Type B pancreatic cell (in vitro differentiated cells): ENCODE data around the gene SYPL2. TPM values are rescaled to one million over a fixed set of nuclear protein-coding genes. Genes with fewer than 3 reads are reported as not detected.

Source experiments
- DNase-seq: peaks from one replicate; pipeline ENCODE4 v3.0.0; 2021; ENCODE audit warnings: mixed read lengths; ENCODE audit not compliant: unreplicated experiment; ENCODE audit errors: extremely low spot score
- H3K27ac Mint-ChIP-seq: 2 replicates; pipeline ENCODE4 v1.8.0; 2021; ENCODE audit warnings: mild to moderate bottlenecking, mixed read lengths
- H3K27me3 Mint-ChIP-seq: 2 replicates; pipeline ENCODE4 v1.8.0; 2021; ENCODE audit warnings: mixed read lengths
- H3K36me3 Mint-ChIP-seq: 2 replicates; pipeline ENCODE4 v1.8.0; 2021; ENCODE audit warnings: mixed read lengths
- H3K4me1 Mint-ChIP-seq: one replicate; pipeline ENCODE4 v1.8.0; 2021; ENCODE audit warnings: mixed read lengths; ENCODE audit not compliant: unreplicated experiment
- H3K4me3 Mint-ChIP-seq: 2 replicates; pipeline ENCODE4 v1.8.0; 2021; ENCODE audit warnings: mild to moderate bottlenecking, mixed read lengths
- H3K9me3 Mint-ChIP-seq: 2 replicates; pipeline ENCODE4 v1.8.0; 2021; ENCODE audit warnings: mixed read lengths
- total RNA-seq: library from RNA; stranded (reverse); gene quantifications from 2 replicates; pipeline ENCODE4 v1.2.1, GENCODE V29; 2021; ENCODE audit warnings: low replicate concordance
- TF ChIP-seq, protein P1 (sequence below): fragments of 200-600 bp; sonication (generic); conservative IDR thresholded peaks from 2 replicates; pipeline ENCODE4 v1.5.0; 2021; ENCODE audit warnings: antibody characterized with exemption, mild to moderate bottlenecking

SYPL2 gene
- total RNA-seq, 1 donor from 2014 or later, result 0.58 TPM

DNA sequence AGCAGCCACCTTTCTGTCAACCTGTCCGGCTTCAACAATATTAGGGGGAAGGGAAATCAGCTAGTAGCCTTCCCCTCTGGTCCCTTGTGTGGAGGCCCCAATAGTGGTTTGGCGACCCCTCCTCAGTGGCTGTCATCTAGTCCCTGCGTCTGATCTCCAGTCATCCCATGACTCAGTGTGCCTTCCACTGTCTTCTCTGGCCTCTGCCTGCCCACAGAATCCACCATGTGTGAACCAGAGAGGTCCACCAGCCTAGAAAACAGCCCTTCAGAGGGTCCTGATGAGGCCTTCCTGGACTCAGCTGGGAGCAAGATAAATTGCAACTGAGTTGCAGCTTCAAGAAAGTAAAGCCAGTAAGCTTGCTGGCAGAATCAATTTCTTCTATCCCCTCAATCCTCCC lies 13.6 kb downstream of the SYPL2 start:
- H3K27me3 Mint-ChIP-seq, result peaks cover 68% of the 10 kb centered on the region
- H3K27ac Mint-ChIP-seq, result no peak overlapping the region
- H3K4me3 Mint-ChIP-seq, result no peak overlapping the region
- DNase-seq, result no peak
- no peaks in the 10 kb centered on the region for H3K36me3 Mint-ChIP-seq
- TF ChIP-seq, protein P1, sequence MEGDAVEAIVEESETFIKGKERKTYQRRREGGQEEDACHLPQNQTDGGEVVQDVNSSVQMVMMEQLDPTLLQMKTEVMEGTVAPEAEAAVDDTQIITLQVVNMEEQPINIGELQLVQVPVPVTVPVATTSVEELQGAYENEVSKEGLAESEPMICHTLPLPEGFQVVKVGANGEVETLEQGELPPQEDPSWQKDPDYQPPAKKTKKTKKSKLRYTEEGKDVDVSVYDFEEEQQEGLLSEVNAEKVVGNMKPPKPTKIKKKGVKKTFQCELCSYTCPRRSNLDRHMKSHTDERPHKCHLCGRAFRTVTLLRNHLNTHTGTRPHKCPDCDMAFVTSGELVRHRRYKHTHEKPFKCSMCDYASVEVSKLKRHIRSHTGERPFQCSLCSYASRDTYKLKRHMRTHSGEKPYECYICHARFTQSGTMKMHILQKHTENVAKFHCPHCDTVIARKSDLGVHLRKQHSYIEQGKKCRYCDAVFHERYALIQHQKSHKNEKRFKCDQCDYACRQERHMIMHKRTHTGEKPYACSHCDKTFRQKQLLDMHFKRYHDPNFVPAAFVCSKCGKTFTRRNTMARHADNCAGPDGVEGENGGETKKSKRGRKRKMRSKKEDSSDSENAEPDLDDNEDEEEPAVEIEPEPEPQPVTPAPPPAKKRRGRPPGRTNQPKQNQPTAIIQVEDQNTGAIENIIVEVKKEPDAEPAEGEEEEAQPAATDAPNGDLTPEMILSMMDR, result no peak
- peaks cover 11% of the 10 kb centered on the region for H3K4me1 Mint-ChIP-seq
- peaks cover 5% of the 10 kb centered on the region for H3K9me3 Mint-ChIP-seq

DNA sequence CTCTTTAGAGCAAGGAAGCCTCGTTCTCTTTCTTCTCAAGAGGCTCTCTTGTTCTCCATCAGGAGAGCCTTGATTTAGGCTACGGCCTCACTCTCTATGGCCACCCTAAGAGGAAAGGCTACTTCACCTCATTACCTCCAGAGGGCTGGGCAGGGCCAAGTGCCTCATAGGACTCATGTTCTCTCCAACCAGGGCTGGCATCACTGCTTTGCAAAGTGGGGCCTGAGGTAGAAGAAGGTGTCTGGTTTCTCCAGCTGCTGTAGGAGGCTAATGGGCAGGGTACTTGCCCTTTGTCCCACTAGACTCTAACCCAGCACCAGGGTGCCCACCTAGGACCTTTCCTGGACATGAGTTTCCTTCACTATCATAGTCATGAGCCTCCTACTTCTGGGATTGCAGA lies 15.3 kb downstream of the SYPL2 start:
- peaks cover 16% of the 10 kb centered on the region for H3K4me1 Mint-ChIP-seq
- TF ChIP-seq, protein P1, result no peak
- H3K4me3 Mint-ChIP-seq, result no peak overlapping the region
- DNase-seq, result no peak
- peaks cover 5% of the 10 kb centered on the region for H3K9me3 Mint-ChIP-seq
- no peaks in the 10 kb centered on the region for H3K36me3 Mint-ChIP-seq
- peaks cover 51% of the 10 kb centered on the region for H3K27me3 Mint-ChIP-seq
- H3K27ac Mint-ChIP-seq, result no peak overlapping the region

- H3K4me3 Mint-ChIP-seq, result peak overlapping the region; percentile 94
- no peak overlapping the region for H3K27ac Mint-ChIP-seq
- peaks cover 5% of the 10 kb centered on the region for H3K9me3 Mint-ChIP-seq
- H3K27me3 Mint-ChIP-seq, result peaks cover 49% of the 10 kb centered on the region
- TF ChIP-seq, protein P1, result no peak
- DNase-seq, result no peak
- H3K36me3 Mint-ChIP-seq, result no peaks in the 10 kb centered on the region
- H3K4me1 Mint-ChIP-seq, result peaks cover 16% of the 10 kb centered on the region
Measured at GRCh38 chr1:109482242-109482641, 15.9 kb downstream of the SYPL2 start.

GRCh38 chr1:109482791-109483671 lies 16.7 kb downstream of the SYPL2 start:
- no peaks in the 10 kb centered on the region for H3K36me3 Mint-ChIP-seq
- peaks cover 5% of the 10 kb centered on the region for H3K9me3 Mint-ChIP-seq
- no peak for DNase-seq
- H3K27ac Mint-ChIP-seq, result peak overlapping the region; percentile 64
- H3K27me3 Mint-ChIP-seq, result peaks cover 49% of the 10 kb centered on the region
- TF ChIP-seq, protein P1, result peak; percentile 58
- H3K4me1 Mint-ChIP-seq, result peaks cover 16% of the 10 kb centered on the region
- peak overlapping the region; percentile 94 for H3K4me3 Mint-ChIP-seq

DNA sequence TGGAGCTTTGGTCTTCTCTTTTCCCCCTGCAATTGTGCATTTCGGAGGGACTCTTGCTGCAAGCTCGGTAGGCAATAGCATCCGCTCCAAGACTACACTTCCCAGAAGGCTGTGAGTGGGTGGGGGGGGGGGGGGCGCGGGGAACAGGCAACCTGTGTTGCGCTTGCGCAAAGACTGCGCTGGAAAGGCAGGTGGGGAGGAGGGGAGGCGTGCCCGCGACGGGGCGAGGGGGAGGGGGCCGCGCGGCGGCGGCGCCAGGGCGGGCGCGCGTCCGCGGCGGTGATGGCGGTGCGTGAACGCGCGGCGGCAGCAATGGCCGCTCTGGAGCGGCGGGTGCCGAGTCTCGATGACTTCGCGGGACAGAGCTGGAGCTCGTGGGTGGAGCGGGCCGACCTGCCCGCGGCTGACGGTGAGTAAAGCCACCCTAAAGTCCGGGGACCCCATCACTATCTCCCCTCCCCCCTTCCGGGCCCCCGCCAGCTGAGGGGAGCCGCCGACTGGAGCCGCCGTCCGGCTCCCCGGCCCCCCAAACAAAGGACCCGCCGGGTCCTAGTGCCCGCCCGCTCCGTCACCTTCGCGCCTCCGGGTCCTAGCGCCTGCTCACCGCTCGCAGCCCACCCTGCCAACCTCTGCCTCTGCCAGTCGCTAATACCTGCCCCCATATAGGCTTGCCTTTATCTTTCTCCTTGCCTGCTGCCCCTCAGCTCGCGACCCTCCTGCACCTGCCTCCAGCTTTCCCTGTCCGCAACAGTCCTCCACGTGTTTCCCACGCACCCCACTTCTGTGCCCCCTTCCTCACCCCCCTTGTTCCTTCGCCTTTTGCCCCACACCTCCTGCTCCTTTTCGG lies 17.5 kb downstream of the SYPL2 start, which contains the start of gene ATXN7L2:
Gene ATXN7L2, plus strand, starts transcription at position 234 of the 847 bp plus-strand sequence. Its CDS starts 49 bp downstream, at position 283.
- Mint-ChIP-seq H3K9me3 (peaks cover under 1% of the 10 kb centered on the region), H3K36me3 (no peaks in the 10 kb centered on the region), H3K4me1 (peaks cover 16% of the 10 kb centered on the region), H3K27me3 (peaks cover 41% of the 10 kb centered on the region), H3K4me3 (peak within 1 kb of the TSS; percentile 94), H3K27ac (peak within 1 kb of the TSS; percentile 86)
- TF ChIP-seq, protein P1, result no peak
- peak; percentile 95 for DNase-seq
